GM12878 (cell line): Measurements from ENCODE around the gene UGT1A8. TPM values are rescaled to one million over a fixed set of nuclear protein-coding genes. Genes with fewer than 3 reads are reported as not detected.

Experiments used
- ATAC-seq: fragments of 200-7000 bp; cut with Tn5 transposase; 3 replicates; pipeline ENCODE4 v1.9.1; 2020; ENCODE audit warnings: mild to moderate bottlenecking, moderate library complexity
- BruUV-seq: library from RNA; stranded (reverse); fragments of 400-500 nt; replicated peaks from 2 replicates; lab custom pipeline; 2021; lab: Mats Ljungman, UMichigan
- CTCF ChIA-PET: fragments of 300-600 bp; sonication (Branson Sonifier 250); formaldehyde crosslinking; extraction: SDS; loops from one replicate; lab custom pipeline; 2021; ENCODE audit warnings: inconsistent platforms; lab: Yijun Ruan, JAX
- POLR2A ChIA-PET: fragments of 350-600 bp; formaldehyde crosslinking; extraction: SDS; loops from one replicate; lab custom pipeline; 2021; ENCODE audit warnings: inconsistent platforms; lab: Charles Lee
- RAD21 ChIA-PET: fragments of 300-600 bp; sonication (Branson Sonifier 250); formaldehyde crosslinking; loops from one replicate; lab custom pipeline; 2023; ENCODE audit warnings: antibody characterized with exemption; ENCODE audit not compliant: unreplicated experiment; lab: Charles Lee
- SMC1A ChIA-PET: fragments of 300-600 bp; sonication (Branson Sonifier 250); formaldehyde crosslinking; loops from one replicate; lab custom pipeline; 2023; ENCODE audit not compliant: unreplicated experiment, uncharacterized antibody; lab: Charles Lee
- DNase-seq: peaks from one replicate; pipeline ENCODE4 v3.0.0-alpha.2; 2011; ENCODE audit warnings: low read depth, low spot score
- FAIRE-seq: peaks from 3 replicates; lab custom pipeline; 2011; peaks lifted over from hg19 to GRCh38; lab: Jason Lieb, UNC
- H2AFZ ChIP-seq: 2 replicates; pipeline ENCODE4 v1.6.0; 2011; ENCODE audit warnings: low read depth, low read length, control low read depth; ENCODE audit not compliant: control insufficient read depth
- H3K27ac ChIP-seq: 2 replicates; pipeline ENCODE4 v1.5.1; 2011; ENCODE audit warnings: control low read depth; ENCODE audit not compliant: control insufficient read depth, insufficient read depth
- H3K27me3 ChIP-seq, 2 experiments: replicated peaks in 1 of 2; 2 replicates each; pipeline versions ENCODE4 v1.6.0 to v1.6.1; 2011; ENCODE audit warnings: low read length in 1 of 2; ENCODE audit not compliant: control insufficient read depth in 2 of 2, insufficient read depth in 2 of 2
- H3K36me3 ChIP-seq, 2 experiments: 2 replicates each; pipeline ENCODE4 v1.5.1; 2011; ENCODE audit warnings: low read length in 1 of 2; ENCODE audit not compliant: control insufficient read depth in 2 of 2, insufficient read depth in 2 of 2
- H3K4me1 ChIP-seq: 2 replicates; pipeline ENCODE4 v1.6.1; 2011; ENCODE audit warnings: mild to moderate bottlenecking, low read length, moderate library complexity, mixed read lengths; ENCODE audit not compliant: control insufficient read depth, insufficient read depth
- H3K4me2 ChIP-seq: 2 replicates; pipeline ENCODE4 v1.6.0; 2011; ENCODE audit warnings: control low read depth; ENCODE audit not compliant: control insufficient read depth, insufficient read depth
- H3K4me3 ChIP-seq: fragments of 200-600 bp; sonication (generic); 2 replicates; pipeline ENCODE4 v1.5.1; 2016
- H3K79me2 ChIP-seq: 2 replicates; pipeline ENCODE4 v1.6.0; 2011; ENCODE audit warnings: low read length; ENCODE audit not compliant: control insufficient read depth, insufficient read depth
- H3K9ac ChIP-seq: 2 replicates; pipeline ENCODE4 v1.8.0; 2011; ENCODE audit warnings: low read length, control low read depth, mixed read lengths; ENCODE audit not compliant: control insufficient read depth, insufficient read depth
- H3K9me3 ChIP-seq: replicated peaks from 3 replicates; pipeline ENCODE4 v1.5.1; 2011; ENCODE audit warnings: mild to moderate bottlenecking, low read length; ENCODE audit not compliant: control insufficient read depth, insufficient read depth
- H4K20me1 ChIP-seq: 2 replicates; pipeline ENCODE4 v1.6.0; 2011; ENCODE audit not compliant: control insufficient read depth, insufficient read depth
- BACH1 ChIP-seq: fragments of 450-650 bp; IDR thresholded peaks from 2 replicates; pipeline ENCODE4 v1.6.1; 2017; ENCODE audit warnings: mild to moderate bottlenecking, borderline replicate concordance
- CBX5 ChIP-seq: sonication (generic); IDR thresholded peaks from 2 replicates; pipeline ENCODE4 v1.6.1; 2016; ENCODE audit warnings: low read depth, moderate library complexity, mild to moderate bottlenecking, inconsistent platforms
- CTCF ChIP-seq, 3 experiments: IDR thresholded peaks in 2 of 3; conservative IDR thresholded peaks in 1 of 3; 2 replicates each; pipeline ENCODE4 v1.5.1; 2011; ENCODE audit warnings: low read depth in 3 of 3, low read length in 3 of 3, mild to moderate bottlenecking in 3 of 3, control low read depth in 2 of 3, moderate library complexity in 2 of 3, inconsistent platforms in 1 of 3, mixed read lengths in 1 of 3; ENCODE audit not compliant: control insufficient read depth in 2 of 3, insufficient read depth in 1 of 3; ENCODE audit errors: extremely low read depth in 1 of 3
- ETV6 ChIP-seq, 2 experiments: fragments of 450-650 bp in 1 of 2; IDR thresholded peaks in 1 of 2; conservative IDR thresholded peaks in 1 of 2; 2 replicates each; pipeline ENCODE4 v1.6.1; 2014; ENCODE audit warnings: antibody characterized with exemption in 1 of 2, borderline replicate concordance in 1 of 2, low read depth in 1 of 2, mild to moderate bottlenecking in 1 of 2, moderate library complexity in 1 of 2
- FOXK2 ChIP-seq: fragments of 450-650 bp; IDR thresholded peaks from 2 replicates; pipeline ENCODE4 v1.6.1; 2017; ENCODE audit warnings: mild to moderate bottlenecking, moderate library complexity
- HSF1 ChIP-seq: fragments of 150-350 bp; IDR thresholded peaks from 2 replicates; pipeline ENCODE4 v1.6.1; 2014; ENCODE audit warnings: mild to moderate bottlenecking, low read depth, low read length
- KDM1A ChIP-seq: fragments of 200-600 bp; sonication (generic); IDR thresholded peaks from 2 replicates; pipeline ENCODE4 v1.6.1; 2016; ENCODE audit warnings: borderline replicate concordance
- NFXL1 ChIP-seq: fragments of 450-650 bp; IDR thresholded peaks from 2 replicates; pipeline ENCODE4 v1.6.1; 2017; ENCODE audit warnings: antibody characterized with exemption, mild to moderate bottlenecking, borderline replicate concordance
- PAX5 ChIP-seq: IDR thresholded peaks from 2 replicates; pipeline ENCODE4 v1.6.1; 2011; ENCODE audit warnings: low read depth, low read length, borderline replicate concordance
- SMAD5 ChIP-seq: IDR thresholded peaks from 2 replicates; pipeline ENCODE4 v1.6.1; 2016; ENCODE audit warnings: antibody characterized with exemption, low read depth
- SMC3 ChIP-seq: IDR thresholded peaks from 2 replicates; pipeline ENCODE4 v1.6.1; 2011; ENCODE audit warnings: low read length, improper control_type of control experiment, borderline replicate concordance
- SUPT20H ChIP-seq: IDR thresholded peaks from 2 replicates; pipeline ENCODE4 v1.6.1; 2011; ENCODE audit warnings: low read depth, mild to moderate bottlenecking, low read length, moderate library complexity, borderline replicate concordance; ENCODE audit not compliant: control insufficient read depth
- TCF7 ChIP-seq: IDR thresholded peaks from 2 replicates; pipeline ENCODE4 v1.6.1; 2014; ENCODE audit warnings: antibody characterized with exemption, borderline replicate concordance
- ZNF622 ChIP-seq: fragments of 450-650 bp; IDR thresholded peaks from 2 replicates; pipeline ENCODE4 v1.6.1; 2017; ENCODE audit warnings: mild to moderate bottlenecking, inconsistent platforms
- WGBS: methylation state at CpG from one replicate; pipeline ENCODE4 v1.1.6; 2016; ENCODE audit warnings: low lambda C conversion rate; ENCODE audit not compliant: insufficient replicate concordance, insufficient coverage; ENCODE audit errors: missing lambda C conversion rate; 5-methylcytosine and 5-hydroxymethylcytosine counted together
- in situ Hi-C: fragments of 300-500 bp; cut with MboI; formaldehyde crosslinking; loops from 9 replicates; pipeline ENCODE4 v1.14.3; 2018; ENCODE audit warnings: mixed read lengths
- intact Hi-C: fragments of 100-400 bp; cut with micrococcal nuclease; formaldehyde crosslinking; loops from one replicate; pipeline ENCODE4 v1.14.2; 2022; ENCODE audit not compliant: unreplicated experiment
- polyA plus RNA-seq, 11 experiments: library from polyadenylated mRNA; depleted of rRNA in 4 of 11; unstranded in 6 of 11; stranded (reverse) in 5 of 11; fragments of >200 nt; fragmentation: Nextera tagmentation in 4 of 11; fragmentation: Illumina TruSeq in 1 of 11; extraction: Ambion mirVana in 4 of 11; extraction: Trizol in 1 of 11; gene quantifications; 1 replicate in 1 of 11; 2 replicates in 10 of 11; pipeline versions ENCODE4 v1.2.1 to v1.2.3, GENCODE V29; 2011 to 2016; ENCODE audit warnings: inconsistent platforms in 2 of 11, missing spikeins in 2 of 11, low read depth in 1 of 11
- total RNA-seq, 4 experiments: library from RNA; depleted of rRNA in 3 of 4; stranded (reverse); fragments of >200 nt in 3 of 4; fragmentation: Illumina TruSeq in 1 of 4; extraction: Trizol in 1 of 4; gene quantifications; 2 replicates each; pipeline versions ENCODE4 v1.2.1 to v1.2.3, GENCODE V29; 2013 to 2021

UGT1A8 gene
- total and polyA plus RNA-seq, 10 of the 15 experiments (the other 5 are each of a cell fraction or from before 2014, with no cell fraction given) = not detected

GRCh38 chr2:233689501-233689900 is 72.1 kb downstream of the UGT1A8 start (continued):
- TF ChIP-seq TCF7 (no peak), FOXK2 (no peak), ZNF622 (no peak)

DNA sequence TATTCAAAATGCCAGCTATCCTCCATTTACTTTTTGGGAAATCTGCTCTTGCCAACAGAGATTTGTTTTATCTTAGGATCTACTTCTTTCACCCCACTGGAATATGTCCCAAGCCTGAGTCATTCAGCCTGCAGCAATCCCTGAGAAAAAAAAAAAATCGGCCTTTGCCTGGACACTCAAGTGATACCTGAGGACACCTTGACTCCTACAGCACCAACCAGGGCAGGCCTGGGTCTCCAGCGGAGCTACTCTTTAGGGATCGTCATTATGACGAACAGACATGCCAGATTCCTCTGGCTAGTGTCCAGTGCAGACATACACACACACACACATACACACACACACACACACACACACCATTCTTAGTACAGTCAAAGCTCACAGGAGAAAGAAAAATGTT is 73.0 kb downstream of the UGT1A8 start:
- CTCF ChIA-PET = no interaction called here
- POLR2A ChIA-PET = no interaction called here
- Histone ChIP-seq H3K9me3 (no peaks in the 10 kb centered on the region), H3K79me2 (no peaks in the 10 kb centered on the region), H3K9ac (no peak overlapping the region), H3K4me1 (no peaks in the 10 kb centered on the region), H4K20me1 (no peaks in the 10 kb centered on the region), H2AFZ (no peak overlapping the region), H3K27ac (no peak overlapping the region), H3K27me3 (peaks cover 0 to 3% of the 10 kb centered on the region in 2 experiments; a peak in 1 of 4 replicates), H3K4me3 (no peak overlapping the region), H3K4me2 (no peak overlapping the region), H3K36me3 (no peaks in the 10 kb centered on the region)
- WGBS = 50% methylated on average over 4 of the region's 4 CpGs
- no peak for ATAC-seq
- no peak for FAIRE-seq
- no peak for TF ChIP-seq CBX5
- TF ChIP-seq HSF1 = no peak
- TF ChIP-seq PAX5 = no peak
- no peak for TF ChIP-seq BACH1
- no peak for TF ChIP-seq SMAD5
- TF ChIP-seq CTCF (IDR thresholded peaks at IDR 0.05 in 2 of 3, conservative IDR thresholded peaks at IDR 0.05 in 1 of 3; ENCODE audit: control insufficient read depth in 2 of 3, extremely low read depth in 1 of 3, insufficient read depth in 1 of 3, low read depth in 3 of 3, low read length in 3 of 3) = no peak
- TF ChIP-seq KDM1A = no peak
- no peak for TF ChIP-seq NFXL1
- no peak for TF ChIP-seq SMC3
- TF ChIP-seq ETV6 (conservative IDR thresholded peaks at IDR 0.05 in 1 of 2, IDR thresholded peaks at IDR 0.05 in 1 of 2; ENCODE audit: borderline replicate concordance in 1 of 2, low read depth in 1 of 2) = no peak
- TF ChIP-seq SUPT20H = no peak
- no TSS peak for BruUV-seq
- RAD21 ChIA-PET = no interaction called here
- SMC1A ChIA-PET = no interaction called here
- intact Hi-C loops (no loop called here), in situ Hi-C loops (no loop called here)
- no peak for DNase-seq
